C4-2B (cell line): ENCODE data around the gene GRK3.

Source experiments
- CTCF ChIP-seq: fragments of 450-650 bp; conservative IDR thresholded peaks from 2 replicates; pipeline ENCODE4 v1.5.1; 2017; ENCODE audit warnings: mild to moderate bottlenecking
- ZFX ChIP-seq: fragments of 450-650 bp; IDR thresholded peaks from 2 replicates; pipeline ENCODE4 v1.6.1; 2017

- TF ChIP-seq CTCF = no peak
- TF ChIP-seq ZFX = no peak
These were observed 39.1 kb upstream of the GRK3 start for GRCh38 chr22:25525376-25525775.
